Astrocyte (in vitro differentiated cells and primary cell): ENCODE data around the gene NCAM1. TPM values are rescaled to one million over a fixed set of nuclear protein-coding genes. Genes with fewer than 3 reads are reported as not detected.

Source experiments
- DNase-seq: peaks from one replicate; pipeline ENCODE4 v3.0.0-alpha.2; 2010; ENCODE audit warnings: low read depth
- FAIRE-seq: peaks from 2 replicates; lab custom pipeline; 2011; peaks lifted over from hg19 to GRCh38; lab: Jason Lieb, UNC
- H2AFZ ChIP-seq: 2 replicates; pipeline ENCODE4 v1.6.0; 2012; ENCODE audit warnings: low read depth, low read length, inconsistent platforms
- H3K27ac ChIP-seq: 2 replicates; pipeline ENCODE4 v1.5.1; 2011; ENCODE audit warnings: low read depth, low read length, inconsistent platforms
- H3K27me3 ChIP-seq: 2 replicates; pipeline ENCODE4 v1.6.0; 2011; ENCODE audit warnings: low read length, inconsistent platforms; ENCODE audit not compliant: insufficient read depth
- H3K36me3 ChIP-seq: 2 replicates; pipeline ENCODE4 v1.5.1; 2011; ENCODE audit warnings: low read length, inconsistent platforms; ENCODE audit not compliant: insufficient read depth
- H3K4me1 ChIP-seq: 2 replicates; pipeline ENCODE4 v1.5.1; 2011; ENCODE audit warnings: low read length, inconsistent platforms; ENCODE audit not compliant: insufficient read depth
- H3K4me2 ChIP-seq: 2 replicates; pipeline ENCODE4 v1.6.0; 2012; ENCODE audit warnings: low read length, inconsistent platforms
- H3K4me3 ChIP-seq: 2 replicates; pipeline ENCODE4 v1.5.1; 2011; ENCODE audit warnings: low read depth, mild to moderate bottlenecking, low read length, inconsistent platforms; ENCODE audit not compliant: insufficient read depth
- H3K79me2 ChIP-seq: 2 replicates; pipeline ENCODE4 v1.6.0; 2012; ENCODE audit warnings: mild to moderate bottlenecking, low read length, inconsistent platforms; ENCODE audit not compliant: insufficient read depth
- H3K9ac ChIP-seq: 2 replicates; pipeline ENCODE4 v1.6.0; 2012; ENCODE audit warnings: mild to moderate bottlenecking, low read length, inconsistent platforms
- H3K9me3 ChIP-seq: 2 replicates; pipeline ENCODE4 v1.5.1; 2012; ENCODE audit warnings: low read depth, mild to moderate bottlenecking, low read length, inconsistent platforms; ENCODE audit not compliant: insufficient read depth
- H4K20me1 ChIP-seq: 2 replicates; pipeline ENCODE4 v1.6.0; 2012; ENCODE audit warnings: low read length, inconsistent platforms; ENCODE audit not compliant: insufficient read depth
- H3K27ac Mint-ChIP-seq: one replicate; pipeline ENCODE4 v1.8.0; 2021; ENCODE audit warnings: mild to moderate bottlenecking, mixed read lengths; ENCODE audit not compliant: unreplicated experiment
- H3K27me3 Mint-ChIP-seq: one replicate; pipeline ENCODE4 v1.8.0; 2021; ENCODE audit warnings: low read depth, mixed read lengths; ENCODE audit not compliant: unreplicated experiment
- H3K36me3 Mint-ChIP-seq: one replicate; pipeline ENCODE4 v1.8.0; 2021; ENCODE audit warnings: low read depth, mixed read lengths; ENCODE audit not compliant: unreplicated experiment
- H3K4me1 Mint-ChIP-seq: one replicate; pipeline ENCODE4 v1.8.0; 2021; ENCODE audit warnings: low read depth, mixed read lengths; ENCODE audit not compliant: unreplicated experiment
- H3K4me3 Mint-ChIP-seq: one replicate; pipeline ENCODE4 v1.8.0; 2021; ENCODE audit warnings: mild to moderate bottlenecking, moderate library complexity, mixed read lengths; ENCODE audit not compliant: unreplicated experiment
- H3K9me3 Mint-ChIP-seq: one replicate; pipeline ENCODE4 v1.8.0; 2021; ENCODE audit warnings: mild to moderate bottlenecking, mixed read lengths; ENCODE audit not compliant: unreplicated experiment
- EZH2 ChIP-seq: IDR thresholded peaks from 2 replicates; pipeline ENCODE4 v1.6.1; 2012; ENCODE audit warnings: mild to moderate bottlenecking, low read length, inconsistent platforms; ENCODE audit not compliant: insufficient read depth
- total RNA-seq: library from RNA; stranded (reverse); gene quantifications from 2 replicates; pipeline ENCODE4 v1.2.1, GENCODE V29; 2021
- TF ChIP-seq, protein P1 (sequence below): IDR thresholded peaks from 2 replicates; pipeline ENCODE4 v1.5.1; 2011; ENCODE audit warnings: low read depth, mild to moderate bottlenecking, inconsistent platforms, low read length, moderate library complexity; ENCODE audit not compliant: insufficient read depth

The NCAM1 gene
- total RNA-seq, 1 donor from 2014 or later: 17.4 TPM

DNA sequence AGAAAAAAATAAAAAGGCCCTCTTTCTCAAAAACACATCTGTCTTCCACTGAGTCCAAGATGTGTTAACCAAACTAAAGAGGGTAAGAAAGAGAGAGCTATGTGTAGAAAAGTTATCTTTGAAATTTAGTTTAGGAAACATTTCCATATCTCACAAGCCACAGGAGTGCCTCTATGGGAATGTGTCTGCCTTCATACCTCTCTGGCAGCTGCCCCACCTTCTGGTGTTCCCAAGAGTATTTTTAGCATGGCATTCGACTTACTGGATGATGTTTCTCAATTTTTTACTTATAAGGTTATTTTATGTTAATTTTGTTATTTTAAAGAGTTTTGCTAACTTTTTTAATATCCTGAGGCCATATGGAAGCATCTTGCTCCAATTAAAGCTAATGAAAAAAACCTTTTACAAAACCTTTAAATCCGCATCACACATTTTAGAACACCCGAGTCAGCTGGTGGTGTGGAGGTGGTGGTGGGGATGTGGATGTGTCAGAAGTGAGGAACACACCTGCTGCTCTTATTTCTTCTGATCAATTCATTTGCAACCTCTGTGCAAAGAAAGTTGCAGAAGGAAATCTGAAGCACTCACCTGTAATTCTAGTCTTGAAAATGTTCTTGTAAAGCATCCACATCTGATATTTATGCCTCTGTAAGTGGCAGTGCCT lies 112.2 kb downstream of the NCAM1 start:
- H3K79me2 ChIP-seq: no peaks in the 10 kb centered on the region
- H3K27ac ChIP-seq: no peak overlapping the region
- FAIRE-seq: no peak
- H2AFZ ChIP-seq: no peak overlapping the region
- no peak overlapping the region for H3K9ac ChIP-seq
- no peaks in the 10 kb centered on the region for H4K20me1 ChIP-seq
- no peaks in the 10 kb centered on the region for H3K4me1 ChIP-seq
- peaks cover 3% of the 10 kb centered on the region for H3K9me3 ChIP-seq
- H3K36me3 Mint-ChIP-seq: no peaks in the 10 kb centered on the region
- no peaks in the 10 kb centered on the region for H3K27me3 ChIP-seq
- no peaks in the 10 kb centered on the region for H3K27me3 Mint-ChIP-seq
- H3K36me3 ChIP-seq: no peaks in the 10 kb centered on the region
- H3K4me3 Mint-ChIP-seq: no peak overlapping the region
- H3K4me3 ChIP-seq: no peak overlapping the region
- TF ChIP-seq, protein P1, sequence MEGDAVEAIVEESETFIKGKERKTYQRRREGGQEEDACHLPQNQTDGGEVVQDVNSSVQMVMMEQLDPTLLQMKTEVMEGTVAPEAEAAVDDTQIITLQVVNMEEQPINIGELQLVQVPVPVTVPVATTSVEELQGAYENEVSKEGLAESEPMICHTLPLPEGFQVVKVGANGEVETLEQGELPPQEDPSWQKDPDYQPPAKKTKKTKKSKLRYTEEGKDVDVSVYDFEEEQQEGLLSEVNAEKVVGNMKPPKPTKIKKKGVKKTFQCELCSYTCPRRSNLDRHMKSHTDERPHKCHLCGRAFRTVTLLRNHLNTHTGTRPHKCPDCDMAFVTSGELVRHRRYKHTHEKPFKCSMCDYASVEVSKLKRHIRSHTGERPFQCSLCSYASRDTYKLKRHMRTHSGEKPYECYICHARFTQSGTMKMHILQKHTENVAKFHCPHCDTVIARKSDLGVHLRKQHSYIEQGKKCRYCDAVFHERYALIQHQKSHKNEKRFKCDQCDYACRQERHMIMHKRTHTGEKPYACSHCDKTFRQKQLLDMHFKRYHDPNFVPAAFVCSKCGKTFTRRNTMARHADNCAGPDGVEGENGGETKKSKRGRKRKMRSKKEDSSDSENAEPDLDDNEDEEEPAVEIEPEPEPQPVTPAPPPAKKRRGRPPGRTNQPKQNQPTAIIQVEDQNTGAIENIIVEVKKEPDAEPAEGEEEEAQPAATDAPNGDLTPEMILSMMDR: no peak
- TF ChIP-seq EZH2: no peak
- H3K9me3 Mint-ChIP-seq: no peaks in the 10 kb centered on the region
- no peak for DNase-seq
- no peaks in the 10 kb centered on the region for H3K4me1 Mint-ChIP-seq
- H3K4me2 ChIP-seq: no peak overlapping the region
- H3K27ac Mint-ChIP-seq: no peak overlapping the region

DNA sequence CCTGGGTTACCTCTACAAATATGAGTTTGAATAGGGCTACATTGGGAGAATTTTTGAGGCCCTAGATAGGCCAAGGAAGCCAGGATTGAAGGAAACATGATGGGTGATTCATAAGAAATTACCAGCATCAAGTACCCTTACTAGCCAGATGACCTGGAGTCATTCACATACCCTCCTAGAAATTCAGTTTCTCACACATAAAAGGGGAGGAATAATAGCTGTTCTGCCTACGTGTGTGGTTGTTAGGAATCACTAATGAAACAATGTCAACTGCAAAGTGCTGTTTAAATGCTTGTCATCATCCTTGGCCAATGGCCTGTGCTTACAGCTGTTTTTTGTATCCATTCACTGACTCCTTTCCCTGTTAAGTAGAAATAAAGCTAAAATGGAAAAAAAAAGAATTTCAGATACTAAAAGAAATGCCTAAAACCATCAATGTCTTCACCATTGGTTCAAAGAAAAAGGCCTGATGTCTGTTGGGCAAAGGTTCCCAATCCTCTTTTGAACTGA lies 114.4 kb downstream of the NCAM1 start:
- Mint-ChIP-seq H3K27ac (no peak overlapping the region), H3K27me3 (no peaks in the 10 kb centered on the region), H3K4me1 (no peaks in the 10 kb centered on the region), H3K36me3 (no peaks in the 10 kb centered on the region), H3K9me3 (peaks cover 1% of the 10 kb centered on the region), H3K4me3 (no peak overlapping the region)
- no peaks in the 10 kb centered on the region for H3K4me1 ChIP-seq
- no peak overlapping the region for H3K9ac ChIP-seq
- H3K9me3 ChIP-seq: no peaks in the 10 kb centered on the region
- FAIRE-seq (no peak), DNase-seq (no peak)
- TF ChIP-seq, protein P1: no peak
- no peak for TF ChIP-seq EZH2
- no peaks in the 10 kb centered on the region for H3K27me3 ChIP-seq
- no peaks in the 10 kb centered on the region for H3K36me3 ChIP-seq
- H3K27ac ChIP-seq: no peak overlapping the region
- no peak overlapping the region for H2AFZ ChIP-seq
- H4K20me1 ChIP-seq: no peaks in the 10 kb centered on the region
- no peaks in the 10 kb centered on the region for H3K79me2 ChIP-seq
- no peak overlapping the region for H3K4me2 ChIP-seq
- no peak overlapping the region for H3K4me3 ChIP-seq

DNA sequence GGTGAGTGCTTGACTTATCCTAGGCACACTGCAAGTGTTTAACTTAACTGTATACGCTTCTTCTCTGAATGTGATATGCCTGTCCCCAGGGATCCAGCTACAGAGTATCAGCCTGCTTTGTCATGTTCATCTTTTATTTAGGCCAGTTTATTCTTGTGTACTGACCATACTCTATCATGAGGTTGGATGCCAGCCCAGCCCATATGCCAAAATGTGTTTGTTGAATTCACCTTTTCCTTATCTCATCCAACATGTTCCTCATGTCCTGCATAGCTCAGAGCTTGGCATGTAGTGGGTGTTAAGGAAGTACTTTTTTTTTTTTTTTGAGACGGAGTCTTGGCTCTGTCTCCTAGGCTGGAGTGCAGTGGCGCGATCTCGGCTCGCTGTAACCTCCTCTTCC lies 116.2 kb downstream of the NCAM1 start:
- Histone ChIP-seq H3K27me3 (no peaks in the 10 kb centered on the region), H3K4me1 (no peaks in the 10 kb centered on the region), H3K79me2 (no peaks in the 10 kb centered on the region), H3K4me2 (no peak overlapping the region), H3K9me3 (no peaks in the 10 kb centered on the region), H3K9ac (no peak overlapping the region), H2AFZ (no peak overlapping the region), H4K20me1 (no peaks in the 10 kb centered on the region), H3K4me3 (no peak overlapping the region), H3K27ac (no peak overlapping the region), H3K36me3 (no peaks in the 10 kb centered on the region)
- FAIRE-seq: no peak
- Mint-ChIP-seq H3K9me3 (peaks cover 1% of the 10 kb centered on the region), H3K27ac (no peak overlapping the region), H3K27me3 (no peaks in the 10 kb centered on the region), H3K4me3 (no peak overlapping the region), H3K36me3 (no peaks in the 10 kb centered on the region), H3K4me1 (no peaks in the 10 kb centered on the region)
- no peak for TF ChIP-seq EZH2
- TF ChIP-seq, protein P1: no peak
- no peak for DNase-seq
